A673 (cell line): ENCODE data around the gene OBSCN. TPM values are rescaled to one million over a fixed set of nuclear protein-coding genes. Genes with fewer than 3 reads are reported as not detected.

Experiments used
- BruUV-seq: library from RNA; stranded (reverse); fragments of 400-500 nt; replicated peaks from 2 replicates; lab custom pipeline; 2021; lab: Mats Ljungman, UMichigan
- CTCF ChIA-PET: fragments of 300-600 bp; sonication (Branson Sonifier 250); formaldehyde crosslinking; loops from one replicate; lab custom pipeline; 2022; ENCODE audit warnings: antibody characterized with exemption; lab: Charles Lee
- POLR2A ChIA-PET: fragments of 300-600 bp; sonication (Branson Sonifier 250); formaldehyde crosslinking; loops from one replicate; lab custom pipeline; 2022; ENCODE audit warnings: antibody characterized with exemption; ENCODE audit not compliant: low non-redundant PET; lab: Charles Lee
- DNase-seq: peaks from one replicate; pipeline ENCODE4 v3.0.0-alpha.2; 2015; ENCODE audit warnings: low spot score
- H3K27ac ChIP-seq: fragments of 200-600 bp; sonication (generic); 2 replicates; pipeline ENCODE4 v1.5.1; 2016; ENCODE audit warnings: mixed run types, low read depth, mild to moderate bottlenecking, mixed read lengths, antibody characterized with exemption, low read length; ENCODE audit not compliant: poor library complexity, severe bottlenecking
- H3K27me3 ChIP-seq: fragments of 200-600 bp; sonication (generic); replicated peaks from 2 replicates; pipeline ENCODE4 v1.6.1; 2017; ENCODE audit warnings: mixed run types, low read depth, mild to moderate bottlenecking, mixed read lengths, antibody characterized with exemption, low read length; ENCODE audit not compliant: insufficient read depth, poor library complexity
- H3K36me3 ChIP-seq: fragments of 200-600 bp; sonication (generic); 2 replicates; pipeline ENCODE4 v1.6.1; 2016; ENCODE audit warnings: mixed run types, mild to moderate bottlenecking, mixed read lengths, antibody characterized with exemption, low read length; ENCODE audit not compliant: insufficient read depth, poor library complexity, severe bottlenecking
- H3K4me1 ChIP-seq: fragments of 200-600 bp; sonication (generic); 2 replicates; pipeline ENCODE4 v1.6.1; 2017; ENCODE audit warnings: mixed run types, mild to moderate bottlenecking, mixed read lengths, antibody characterized with exemption, low read length; ENCODE audit not compliant: insufficient read depth, poor library complexity, severe bottlenecking
- H3K4me3 ChIP-seq: fragments of 200-600 bp; sonication (generic); 2 replicates; pipeline ENCODE4 v1.5.1; 2016; ENCODE audit warnings: low read depth, mixed run types, mild to moderate bottlenecking, mixed read lengths, low read length; ENCODE audit not compliant: poor library complexity, severe bottlenecking
- H3K9me3 ChIP-seq: fragments of 200-600 bp; sonication (generic); 2 replicates; pipeline ENCODE4 v1.6.1; 2016; ENCODE audit warnings: mixed run types, low read depth, mild to moderate bottlenecking, mixed read lengths, antibody characterized with exemption, low read length; ENCODE audit not compliant: poor library complexity, severe bottlenecking
- EZH2 ChIP-seq: fragments of 200-600 bp; sonication (generic); IDR thresholded peaks from 2 replicates; pipeline ENCODE4 v1.6.1; 2017; ENCODE audit warnings: borderline replicate concordance, low read depth, mild to moderate bottlenecking, mixed read lengths, antibody characterized with exemption, low read length; ENCODE audit not compliant: poor library complexity, severe bottlenecking
- intact Hi-C: fragments of 100-400 bp; cut with micrococcal nuclease; formaldehyde crosslinking; loops from one replicate; pipeline ENCODE4 v1.10.0; 2022; ENCODE audit not compliant: unreplicated experiment
- total RNA-seq: library from RNA; stranded (reverse); gene quantifications from 2 replicates; pipeline ENCODE4 v1.2.3, GENCODE V29; 2021
- TF ChIP-seq, protein P1 (sequence below): fragments of 300-800, 200-600 bp; sonication (generic); conservative IDR thresholded peaks from 2 replicates; pipeline ENCODE4 v1.5.1; 2017; ENCODE audit warnings: low read depth, mild to moderate bottlenecking, antibody characterized with exemption, low read length, moderate library complexity, mixed read lengths

Gene OBSCN
- total RNA-seq, 1 experiment from 2014 or later: 37.7 TPM

DNA sequence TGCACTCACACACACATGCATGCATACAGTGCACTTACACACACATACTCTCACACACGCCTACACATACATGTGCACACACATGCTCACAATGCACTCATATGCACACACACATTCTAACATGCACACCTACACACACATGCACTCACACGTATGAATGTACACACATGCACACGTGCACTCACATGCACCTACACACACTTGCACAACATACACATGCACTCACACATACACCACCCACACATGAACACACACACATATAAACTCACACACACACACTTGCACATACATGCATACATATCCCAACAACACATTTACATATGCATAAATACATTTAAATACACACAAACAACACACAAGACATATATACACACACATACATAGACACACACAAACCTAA lies 30.6 kb downstream of the OBSCN start:
- ChIA-PET POLR2A (no interaction called here), CTCF (no interaction called here)
- DNase-seq: no peak
- Histone ChIP-seq H3K27me3 (no peaks in the 10 kb centered on the region), H3K4me3 (no peak overlapping the region), H3K27ac (no peak overlapping the region), H3K36me3 (peaks cover 38% of the 10 kb centered on the region), H3K9me3 (peaks cover 34% of the 10 kb centered on the region), H3K4me1 (no peaks in the 10 kb centered on the region)
- BruUV-seq: no TSS peak
- no peak for TF ChIP-seq EZH2
- TF ChIP-seq, protein P1, sequence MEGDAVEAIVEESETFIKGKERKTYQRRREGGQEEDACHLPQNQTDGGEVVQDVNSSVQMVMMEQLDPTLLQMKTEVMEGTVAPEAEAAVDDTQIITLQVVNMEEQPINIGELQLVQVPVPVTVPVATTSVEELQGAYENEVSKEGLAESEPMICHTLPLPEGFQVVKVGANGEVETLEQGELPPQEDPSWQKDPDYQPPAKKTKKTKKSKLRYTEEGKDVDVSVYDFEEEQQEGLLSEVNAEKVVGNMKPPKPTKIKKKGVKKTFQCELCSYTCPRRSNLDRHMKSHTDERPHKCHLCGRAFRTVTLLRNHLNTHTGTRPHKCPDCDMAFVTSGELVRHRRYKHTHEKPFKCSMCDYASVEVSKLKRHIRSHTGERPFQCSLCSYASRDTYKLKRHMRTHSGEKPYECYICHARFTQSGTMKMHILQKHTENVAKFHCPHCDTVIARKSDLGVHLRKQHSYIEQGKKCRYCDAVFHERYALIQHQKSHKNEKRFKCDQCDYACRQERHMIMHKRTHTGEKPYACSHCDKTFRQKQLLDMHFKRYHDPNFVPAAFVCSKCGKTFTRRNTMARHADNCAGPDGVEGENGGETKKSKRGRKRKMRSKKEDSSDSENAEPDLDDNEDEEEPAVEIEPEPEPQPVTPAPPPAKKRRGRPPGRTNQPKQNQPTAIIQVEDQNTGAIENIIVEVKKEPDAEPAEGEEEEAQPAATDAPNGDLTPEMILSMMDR: no peak
- intact Hi-C loops: no loop called here

DNA sequence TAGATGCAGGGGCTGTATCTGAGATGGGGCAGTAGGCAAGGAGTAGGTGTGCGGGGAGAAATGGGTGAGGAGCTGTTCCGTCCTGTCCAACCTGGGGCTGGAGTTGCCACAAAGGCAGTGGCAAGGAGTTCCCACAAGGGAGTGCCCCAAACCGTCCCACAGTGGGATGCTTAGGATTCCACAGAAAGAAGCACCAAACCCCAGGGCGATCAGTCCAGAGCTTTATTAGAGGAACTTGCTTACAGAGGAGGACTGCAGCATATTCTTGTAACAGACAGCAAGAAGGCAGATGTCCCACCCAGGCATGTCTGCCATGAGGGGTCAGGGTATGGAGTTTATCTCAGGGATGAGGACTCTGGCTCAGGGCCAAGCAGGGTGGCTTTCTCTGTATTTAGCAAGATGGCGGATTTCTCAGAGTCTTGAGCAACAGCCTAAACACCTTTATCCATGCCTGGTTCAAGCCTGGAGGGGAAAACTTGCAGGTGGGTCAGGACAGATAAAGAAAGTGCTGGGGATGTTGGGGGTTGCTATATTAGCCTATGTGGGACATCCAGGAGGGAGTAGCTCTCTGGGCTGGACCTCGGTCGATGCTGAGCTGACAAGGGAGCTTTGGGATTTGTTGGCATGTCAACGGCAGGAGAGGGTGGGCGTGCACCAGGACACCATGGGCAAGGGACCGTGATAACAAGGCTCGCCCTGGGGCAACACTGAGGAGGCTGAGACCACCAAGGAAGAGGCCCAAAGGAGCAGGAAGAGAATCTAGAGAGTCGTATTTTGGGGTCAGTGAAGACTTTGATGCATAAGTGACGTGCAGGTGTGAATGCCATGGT lies 32.8 kb downstream of the OBSCN start:
- H3K27me3 ChIP-seq: no peaks in the 10 kb centered on the region
- no peak overlapping the region for H3K4me3 ChIP-seq
- POLR2A ChIA-PET: no interaction called here
- no peak for DNase-seq
- H3K27ac ChIP-seq: no peak overlapping the region
- no peak for TF ChIP-seq EZH2
- TF ChIP-seq, protein P1: no peak
- intact Hi-C loops: no loop called here
- CTCF ChIA-PET: interaction anchor here (0.5 kb wide), 1 partner anchor 14 kb away, joined by 6 read pairs; no protein-coding TSS in a partner anchor
- H3K9me3 ChIP-seq: peaks cover 56% of the 10 kb centered on the region
- no peaks in the 10 kb centered on the region for H3K4me1 ChIP-seq
- peaks cover 59% of the 10 kb centered on the region for H3K36me3 ChIP-seq
- no TSS peak for BruUV-seq

DNA sequence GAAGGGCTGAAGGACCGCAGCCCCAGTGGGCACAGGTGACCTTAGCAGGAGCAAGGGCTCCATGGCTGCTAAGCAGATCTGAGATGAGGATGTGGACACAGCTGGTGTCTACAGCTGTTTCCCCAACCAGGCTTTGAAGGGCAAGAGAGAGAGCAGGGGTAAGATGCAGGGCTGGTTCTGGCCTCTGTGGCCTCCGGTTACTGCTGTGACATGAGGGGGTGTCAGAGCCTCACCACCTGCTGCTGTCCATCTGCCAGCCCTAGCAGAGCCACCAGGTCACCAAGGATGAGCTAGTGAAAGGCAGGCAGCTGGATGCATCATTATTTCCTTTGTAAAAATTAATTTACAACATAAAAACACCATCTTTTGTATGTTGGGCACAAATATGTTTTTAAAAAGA lies 33.4 kb downstream of the OBSCN start:
- Histone ChIP-seq H3K27ac (no peak overlapping the region), H3K27me3 (no peaks in the 10 kb centered on the region), H3K4me1 (no peaks in the 10 kb centered on the region), H3K9me3 (peaks cover 62% of the 10 kb centered on the region), H3K4me3 (no peak overlapping the region), H3K36me3 (peaks cover 66% of the 10 kb centered on the region)
- DNase-seq: no peak
- ChIA-PET CTCF (interaction anchor here (0.5 kb wide), 1 partner anchor 13 kb away, joined by 6 read pairs; no protein-coding TSS in a partner anchor), POLR2A (no interaction called here)
- no TSS peak for BruUV-seq
- intact Hi-C loops: no loop called here
- TF ChIP-seq EZH2: no peak
- TF ChIP-seq, protein P1: no peak
